Left ventricle myocardium inferior (tissue), 1 donor: ENCODE measurements around the gene KIF26A. TPM values are rescaled to one million over a fixed set of nuclear protein-coding genes. Genes with fewer than 3 reads are reported as not detected.

ENCODE experiments used
- DNase-seq: peaks from one replicate; pipeline ENCODE4 v3.0.0-alpha.2; 2020
- H3K27ac ChIP-seq: fragments of 200-600 bp; replicated peaks from 2 replicates; pipeline ENCODE4 v1.8.0; 2021
- H3K27me3 ChIP-seq: fragments of 200-600 bp; 2 replicates; pipeline ENCODE4 v1.8.0; 2021; ENCODE audit warnings: low read depth
- H3K36me3 ChIP-seq: fragments of 200-600 bp; 2 replicates; pipeline ENCODE4 v1.8.0; 2021
- H3K4me1 ChIP-seq: fragments of 200-600 bp; 2 replicates; pipeline ENCODE4 v1.8.0; 2021
- H3K4me3 ChIP-seq: fragments of 200-600 bp; 2 replicates; pipeline ENCODE4 v1.8.0; 2021; ENCODE audit warnings: mild to moderate bottlenecking, moderate library complexity
- H3K9me3 ChIP-seq: fragments of 200-600 bp; replicated peaks from 2 replicates; pipeline ENCODE4 v1.8.0; 2021
- CTCF ChIP-seq: fragments of 200-600 bp; IDR thresholded peaks from 2 replicates; pipeline ENCODE4 v1.8.0; 2021; ENCODE audit warnings: antibody characterized with exemption, mild to moderate bottlenecking, borderline replicate concordance
- intact Hi-C: fragments of 100-400 bp; cut with micrococcal nuclease; formaldehyde crosslinking; loops from one replicate; pipeline ENCODE4 v1.11.0; 2022
- total RNA-seq: library from RNA; stranded (reverse); fragmentation: NEBNext Ultra II Directional; extraction: Animal tissue kit (Norgen Biotek cat#: 25700); gene quantifications from one replicate; pipeline ENCODE4 v1.2.1, GENCODE V29; 2021
- donor health status: DM: no; HTN: yes; CAD: no; lungs with severe emphysema.

The KIF26A gene
- total RNA-seq, 1 donor from 2014 or later, result 6.5 TPM

GRCh38 chr14:104216457-104216856 is 78.1 kb downstream of the KIF26A start:
- H3K4me1 ChIP-seq, result no peaks in the 10 kb centered on the region

GRCh38 chr14:104217486-104218360 is 79.3 kb downstream of the KIF26A start:
- intact Hi-C loops, result no loop called here
- H3K27me3 ChIP-seq, result peaks cover 40% of the 10 kb centered on the region

More at GRCh38 chr14:104216457-104216856, 78.1 kb downstream of the KIF26A start:
- Histone ChIP-seq H3K27ac (no peak overlapping the region), H3K9me3 (no peaks in the 10 kb centered on the region), H3K4me3 (no peak overlapping the region), H3K27me3 (peaks cover 38% of the 10 kb centered on the region), H3K36me3 (no peaks in the 10 kb centered on the region)
- DNase-seq, result peak; percentile 9
- no peak for TF ChIP-seq CTCF
- intact Hi-C loops, result no loop called here

GRCh38 chr14:104218361-104219180 is 80.2 kb downstream of the KIF26A start:
- Histone ChIP-seq H3K4me1 (peaks cover 9% of the 10 kb centered on the region), H3K4me3 (no peak overlapping the region), H3K27me3 (peaks cover 41% of the 10 kb centered on the region), H3K9me3 (no peaks in the 10 kb centered on the region), H3K36me3 (no peaks in the 10 kb centered on the region), H3K27ac (no peak overlapping the region)
- intact Hi-C loops, result no loop called here
- TF ChIP-seq CTCF, result no peak
- DNase-seq, result peak; percentile 10

More at GRCh38 chr14:104217486-104218360, 79.3 kb downstream of the KIF26A start:
- Histone ChIP-seq H3K27ac (no peak overlapping the region), H3K4me3 (no peak overlapping the region), H3K36me3 (no peaks in the 10 kb centered on the region), H3K4me1 (peaks cover under 1% of the 10 kb centered on the region), H3K9me3 (no peaks in the 10 kb centered on the region)
- peak; percentile 9 for DNase-seq
- TF ChIP-seq CTCF, result no peak

- intact Hi-C loops, result no loop called here
- Histone ChIP-seq H3K4me1 (peaks cover 17% of the 10 kb centered on the region), H3K36me3 (no peaks in the 10 kb centered on the region), H3K27me3 (peaks cover 44% of the 10 kb centered on the region), H3K9me3 (no peaks in the 10 kb centered on the region), H3K4me3 (no peak overlapping the region), H3K27ac (no peak overlapping the region)
- DNase-seq, result no peak
- TF ChIP-seq CTCF, result no peak
Observed at GRCh38 chr14:104219731-104220214, 81.4 kb downstream of the KIF26A start.

GRCh38 chr14:104220215-104221070 is 82.1 kb downstream of the KIF26A start:
- Histone ChIP-seq H3K4me3 (no peak overlapping the region), H3K9me3 (no peaks in the 10 kb centered on the region), H3K27me3 (peaks cover 46% of the 10 kb centered on the region), H3K36me3 (no peaks in the 10 kb centered on the region), H3K27ac (no peak overlapping the region), H3K4me1 (peaks cover 17% of the 10 kb centered on the region)
- no peak for DNase-seq
- no peak for TF ChIP-seq CTCF
- intact Hi-C loops, result no loop called here
